ENCODE data around the gene GYPA. TPM values are rescaled to one million over a fixed set of nuclear protein-coding genes. Genes with fewer than 3 reads are reported as not detected.
"Not testable (repeated sequence)": the region's sequence is repeated elsewhere in the genome, so short reads cannot be mapped to it uniquely, and the experiment has no call there.

GYPA gene
- total and polyA plus RNA-seq, 2 experiments from 2014 or later = not detected

GRCh38 chr4:144090744-144091143, 49.8 kb downstream of the GYPA start:
- Histone ChIP-seq H3K4me1 (ENCODE audit: insufficient read depth) (no peaks in the 10 kb centered on the region), H2AFZ (no peak overlapping the region), H3K79me2 (replicated peaks; ENCODE audit: insufficient read depth) (no peaks in the 10 kb centered on the region), H3K4me2 (no peak overlapping the region), H3K27me3 (ENCODE audit: insufficient read depth) (no peaks in the 10 kb centered on the region), H3F3A (replicated peaks; ENCODE audit: low read depth) (no peaks in the 10 kb centered on the region), H4K20me1 (replicated peaks; ENCODE audit: insufficient read depth) (no peaks in the 10 kb centered on the region), H3K36me3 (ENCODE audit: insufficient read depth) (no peaks in the 10 kb centered on the region), H3K27ac (ENCODE audit: low read depth) (no peak overlapping the region), H3K4me3 (no peak overlapping the region), H3K9me2 (ENCODE audit: insufficient read depth) (no peaks in the 10 kb centered on the region; the same call in 1 of the 2 replicates)
- TF ChIP-seq, protein P1, sequence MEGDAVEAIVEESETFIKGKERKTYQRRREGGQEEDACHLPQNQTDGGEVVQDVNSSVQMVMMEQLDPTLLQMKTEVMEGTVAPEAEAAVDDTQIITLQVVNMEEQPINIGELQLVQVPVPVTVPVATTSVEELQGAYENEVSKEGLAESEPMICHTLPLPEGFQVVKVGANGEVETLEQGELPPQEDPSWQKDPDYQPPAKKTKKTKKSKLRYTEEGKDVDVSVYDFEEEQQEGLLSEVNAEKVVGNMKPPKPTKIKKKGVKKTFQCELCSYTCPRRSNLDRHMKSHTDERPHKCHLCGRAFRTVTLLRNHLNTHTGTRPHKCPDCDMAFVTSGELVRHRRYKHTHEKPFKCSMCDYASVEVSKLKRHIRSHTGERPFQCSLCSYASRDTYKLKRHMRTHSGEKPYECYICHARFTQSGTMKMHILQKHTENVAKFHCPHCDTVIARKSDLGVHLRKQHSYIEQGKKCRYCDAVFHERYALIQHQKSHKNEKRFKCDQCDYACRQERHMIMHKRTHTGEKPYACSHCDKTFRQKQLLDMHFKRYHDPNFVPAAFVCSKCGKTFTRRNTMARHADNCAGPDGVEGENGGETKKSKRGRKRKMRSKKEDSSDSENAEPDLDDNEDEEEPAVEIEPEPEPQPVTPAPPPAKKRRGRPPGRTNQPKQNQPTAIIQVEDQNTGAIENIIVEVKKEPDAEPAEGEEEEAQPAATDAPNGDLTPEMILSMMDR (conservative IDR thresholded peaks at IDR 0.05; ENCODE audit: low read depth in 2 of 2) = peak in 1 of 2 experiments; percentile 32; a peak in 2 of 4 replicates
- no peak for TF ChIP-seq ZNF331 (CRISPR knock-in tag; IDR thresholded peaks at IDR 0.05; ENCODE audit: low read depth)
- no peaks in the 10 kb centered on the region for H3K27me3 Mint-ChIP-seq (ENCODE audit: insufficient read depth, low read depth, poor library complexity)
- peak; percentile 9 for DNase-seq (ENCODE audit: low spot score)
- no peak overlapping the region for H3K27ac Mint-ChIP-seq
- no peak for ATAC-seq
- H3K4me1 Mint-ChIP-seq = no peaks in the 10 kb centered on the region
- no peaks in the 10 kb centered on the region for H3K36me3 Mint-ChIP-seq (ENCODE audit: low read depth)
- H3K9me3 Mint-ChIP-seq = no peaks in the 10 kb centered on the region
- H3K4me3 Mint-ChIP-seq = no peak overlapping the region

- H4K20me1 ChIP-seq (replicated peaks; ENCODE audit: insufficient read depth); H3F3A ChIP-seq (replicated peaks; ENCODE audit: low read depth); H3K4me3 ChIP-seq; H3K36me3 Mint-ChIP-seq (ENCODE audit: low read depth); H3K4me1 Mint-ChIP-seq; H2AFZ ChIP-seq; H3K4me2 ChIP-seq; H3K4me1 ChIP-seq (ENCODE audit: insufficient read depth); H3K36me3 ChIP-seq (ENCODE audit: insufficient read depth); H3K79me2 ChIP-seq (replicated peaks; ENCODE audit: insufficient read depth); DNase-seq (ENCODE audit: low spot score); H3K9me2 ChIP-seq (ENCODE audit: insufficient read depth); H3K27me3 Mint-ChIP-seq (ENCODE audit: insufficient read depth, low read depth, poor library complexity); H3K27ac Mint-ChIP-seq; H3K9me3 Mint-ChIP-seq; H3K4me3 Mint-ChIP-seq; H3K27ac ChIP-seq (ENCODE audit: low read depth); H3K27me3 ChIP-seq (ENCODE audit: insufficient read depth); ATAC-seq: not testable (repeated sequence)
Observed at GRCh38 chr4:144082053-144082452, 58.5 kb downstream of the GYPA start.

DNA sequence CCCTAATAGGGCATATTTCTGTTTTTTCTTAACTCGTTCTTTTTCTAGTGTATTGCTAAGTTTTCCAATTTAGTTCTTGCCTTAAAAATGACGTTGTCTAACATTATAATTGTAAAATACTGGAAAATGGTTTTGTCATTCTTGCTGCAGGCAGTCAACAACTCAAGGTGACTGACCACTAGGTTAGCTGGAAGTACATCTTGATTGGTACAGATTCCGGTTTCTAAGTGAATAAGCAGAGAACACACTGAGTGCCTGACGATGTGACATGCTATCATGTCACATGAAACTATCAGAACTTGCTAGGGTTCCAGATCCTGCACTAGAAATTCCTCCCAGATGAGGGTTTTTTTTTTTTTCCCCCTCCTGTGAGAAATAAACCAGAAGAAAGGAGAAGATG, 60.4 kb downstream of the GYPA start:
- H3K27ac ChIP-seq (ENCODE audit: low read depth); H3K9me2 ChIP-seq (ENCODE audit: insufficient read depth); H3K4me1 ChIP-seq (ENCODE audit: insufficient read depth); H3K27me3 ChIP-seq (ENCODE audit: insufficient read depth); H2AFZ ChIP-seq; H3K36me3 ChIP-seq (ENCODE audit: insufficient read depth); H3K4me1 Mint-ChIP-seq; H3K36me3 Mint-ChIP-seq (ENCODE audit: low read depth); H3K4me2 ChIP-seq; H3K9me3 Mint-ChIP-seq; H3K4me3 Mint-ChIP-seq; H3F3A ChIP-seq (replicated peaks; ENCODE audit: low read depth); H3K79me2 ChIP-seq (replicated peaks; ENCODE audit: insufficient read depth); DNase-seq (ENCODE audit: low spot score); H3K4me3 ChIP-seq; H3K27me3 Mint-ChIP-seq (ENCODE audit: insufficient read depth, low read depth, poor library complexity); ATAC-seq; H3K27ac Mint-ChIP-seq; H4K20me1 ChIP-seq (replicated peaks; ENCODE audit: insufficient read depth): not testable (repeated sequence)

- DNase-seq (ENCODE audit: low spot score); H3K4me3 Mint-ChIP-seq; H3K4me2 ChIP-seq: not testable (repeated sequence)
Observed at GRCh38 chr4:144078746-144079145, 61.8 kb downstream of the GYPA start.

GRCh38 chr4:144061556-144061955, 79.0 kb downstream of the GYPA start:
- not testable (repeated sequence) for H3K79me2 ChIP-seq (replicated peaks; ENCODE audit: insufficient read depth); ATAC-seq; H3K27ac ChIP-seq (ENCODE audit: low read depth); H3K4me3 ChIP-seq; H3K4me3 Mint-ChIP-seq; H4K20me1 ChIP-seq (replicated peaks; ENCODE audit: insufficient read depth); H3K4me2 ChIP-seq; H3K27ac Mint-ChIP-seq; DNase-seq (ENCODE audit: low spot score); H3K36me3 ChIP-seq (ENCODE audit: insufficient read depth); H3K4me1 ChIP-seq (ENCODE audit: insufficient read depth); H3K27me3 ChIP-seq (ENCODE audit: insufficient read depth); H2AFZ ChIP-seq; H3F3A ChIP-seq (replicated peaks; ENCODE audit: low read depth); H3K9me2 ChIP-seq (ENCODE audit: insufficient read depth); H3K27me3 Mint-ChIP-seq (ENCODE audit: insufficient read depth, low read depth, poor library complexity); H3K4me1 Mint-ChIP-seq
- peaks cover 18% of the 10 kb centered on the region for H3K9me3 Mint-ChIP-seq
- H3K36me3 Mint-ChIP-seq (ENCODE audit: low read depth) = peaks cover 17% of the 10 kb centered on the region

More at GRCh38 chr4:144078746-144079145, 61.8 kb downstream of the GYPA start:
- not testable (repeated sequence) for H3K79me2 ChIP-seq (replicated peaks; ENCODE audit: insufficient read depth); H3K27ac ChIP-seq (ENCODE audit: low read depth); H3K27me3 Mint-ChIP-seq (ENCODE audit: insufficient read depth, low read depth, poor library complexity); H2AFZ ChIP-seq; H3F3A ChIP-seq (replicated peaks; ENCODE audit: low read depth); H4K20me1 ChIP-seq (replicated peaks; ENCODE audit: insufficient read depth); H3K36me3 ChIP-seq (ENCODE audit: insufficient read depth); H3K4me1 ChIP-seq (ENCODE audit: insufficient read depth); H3K27me3 ChIP-seq (ENCODE audit: insufficient read depth); H3K9me2 ChIP-seq (ENCODE audit: insufficient read depth); H3K27ac Mint-ChIP-seq; H3K4me3 ChIP-seq; H3K9me3 Mint-ChIP-seq; H3K4me1 Mint-ChIP-seq; H3K36me3 Mint-ChIP-seq (ENCODE audit: low read depth)
- peak; percentile 65; the same call in 2 of the 3 replicates for ATAC-seq

DNA sequence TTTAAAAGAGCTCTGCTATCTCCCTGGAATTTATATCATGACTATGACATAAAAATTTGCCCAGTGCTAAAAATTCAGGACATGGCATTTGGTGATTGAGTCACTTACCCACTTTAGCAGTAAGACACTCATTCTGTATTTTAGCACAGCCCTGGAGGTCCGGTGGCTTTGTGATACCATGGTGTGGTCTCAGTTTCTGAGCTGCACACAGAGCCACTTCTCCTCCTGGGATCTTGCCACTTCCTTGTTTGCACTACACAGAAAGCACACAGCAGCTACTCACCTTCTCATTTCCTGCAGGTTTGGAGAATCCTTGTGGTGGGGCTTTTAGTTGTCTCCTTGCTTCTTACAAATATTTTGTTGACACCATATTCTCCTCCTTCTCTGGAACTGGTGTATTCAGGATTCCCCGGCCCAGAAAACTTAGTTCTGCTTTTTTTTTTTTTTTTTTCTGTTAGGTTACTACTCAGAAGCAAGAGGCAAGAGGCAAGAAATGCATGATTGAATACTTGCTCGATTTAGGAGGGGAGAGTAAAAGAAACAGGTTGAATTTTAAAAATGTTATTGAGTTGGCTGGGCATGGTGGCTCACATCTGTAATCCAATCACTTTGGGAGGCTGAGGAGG, 80.2 kb downstream of the GYPA start:
- H3K9me2 ChIP-seq (ENCODE audit: insufficient read depth); H2AFZ ChIP-seq; ATAC-seq; H3K27ac Mint-ChIP-seq; H3K27me3 ChIP-seq (ENCODE audit: insufficient read depth); DNase-seq (ENCODE audit: low spot score); H3K79me2 ChIP-seq (replicated peaks; ENCODE audit: insufficient read depth); H3K4me1 ChIP-seq (ENCODE audit: insufficient read depth); H3K4me2 ChIP-seq; H3K27me3 Mint-ChIP-seq (ENCODE audit: insufficient read depth, low read depth, poor library complexity); H3F3A ChIP-seq (replicated peaks; ENCODE audit: low read depth); H3K36me3 ChIP-seq (ENCODE audit: insufficient read depth); H4K20me1 ChIP-seq (replicated peaks; ENCODE audit: insufficient read depth); H3K4me3 ChIP-seq; H3K4me1 Mint-ChIP-seq; H3K4me3 Mint-ChIP-seq; H3K27ac ChIP-seq (ENCODE audit: low read depth): not testable (repeated sequence)
- peaks cover 17% of the 10 kb centered on the region for H3K36me3 Mint-ChIP-seq (ENCODE audit: low read depth)
- H3K9me3 Mint-ChIP-seq = peaks cover 18% of the 10 kb centered on the region

All from GM23338 (cell line).